ENCODE measurements around the gene ABCA7.

GRCh38 chr19:1017906-1018305 lies 22.0 kb upstream of the ABCA7 start:
- TF ChIP-seq TARDBP (IDR thresholded peaks at IDR 0.05) (no peak), ZNF384 (IDR thresholded peaks at IDR 0.05) (no peak), FOXK2 (IDR thresholded peaks at IDR 0.05) (no peak), FOXM1 (IDR thresholded peaks at IDR 0.05; ENCODE audit: borderline replicate concordance) (no peak), SP1 (IDR thresholded peaks at IDR 0.05) (no peak), CTBP1 (IDR thresholded peaks at IDR 0.05; ENCODE audit: borderline replicate concordance) (no peak), ELF4 (IDR thresholded peaks at IDR 0.05) (no peak), L3MBTL2 (conservative IDR thresholded peaks at IDR 0.05) (no peak), BHLHE40 (IDR thresholded peaks at IDR 0.05; ENCODE audit: borderline replicate concordance) (no peak), NFRKB (IDR thresholded peaks at IDR 0.05) (no peak), SUZ12 (IDR thresholded peaks at IDR 0.05) (no peak)

Data from HEK293T (cell line).